Left ventricle myocardium inferior (tissue), 1 donor: ENCODE data around the gene CPPED1. TPM values are rescaled to one million over a fixed set of nuclear protein-coding genes. Genes with fewer than 3 reads are reported as not detected.
"Not testable (repeated sequence)": the region's sequence is repeated elsewhere in the genome, so short reads cannot be mapped to it uniquely, and the experiment has no call there.

Experiments used
- DNase-seq: peaks from one replicate; pipeline ENCODE4 v3.0.0-alpha.2; 2020
- H3K27ac ChIP-seq: fragments of 200-600 bp; replicated peaks from 2 replicates; pipeline ENCODE4 v1.8.0; 2021
- H3K27me3 ChIP-seq: fragments of 200-600 bp; 2 replicates; pipeline ENCODE4 v1.8.0; 2021; ENCODE audit warnings: low read depth
- H3K36me3 ChIP-seq: fragments of 200-600 bp; 2 replicates; pipeline ENCODE4 v1.8.0; 2021
- H3K4me1 ChIP-seq: fragments of 200-600 bp; 2 replicates; pipeline ENCODE4 v1.8.0; 2021
- H3K4me3 ChIP-seq: fragments of 200-600 bp; 2 replicates; pipeline ENCODE4 v1.8.0; 2021; ENCODE audit warnings: mild to moderate bottlenecking, moderate library complexity
- H3K9me3 ChIP-seq: fragments of 200-600 bp; replicated peaks from 2 replicates; pipeline ENCODE4 v1.8.0; 2021
- CTCF ChIP-seq: fragments of 200-600 bp; IDR thresholded peaks from 2 replicates; pipeline ENCODE4 v1.8.0; 2021; ENCODE audit warnings: antibody characterized with exemption, mild to moderate bottlenecking, borderline replicate concordance
- intact Hi-C: fragments of 100-400 bp; cut with micrococcal nuclease; formaldehyde crosslinking; loops from one replicate; pipeline ENCODE4 v1.11.0; 2022
- total RNA-seq: library from RNA; stranded (reverse); fragmentation: NEBNext Ultra II Directional; extraction: Animal tissue kit (Norgen Biotek cat#: 25700); gene quantifications from one replicate; pipeline ENCODE4 v1.2.1, GENCODE V29; 2021
- donor health status: DM: no; HTN: yes; CAD: no; lungs with severe emphysema.

CPPED1 gene
- total RNA-seq, 1 donor from 2014 or later, result 12.4 TPM

GRCh38 chr16:12794486-12795387, 8.9 kb downstream of the CPPED1 start:
- peak overlapping the region; percentile 64 for H3K27ac ChIP-seq
- no peaks in the 10 kb centered on the region for H3K36me3 ChIP-seq
- H3K27me3 ChIP-seq, result no peaks in the 10 kb centered on the region
- no peak overlapping the region for H3K4me3 ChIP-seq
- TF ChIP-seq CTCF, result no peak
- peak; percentile 70 for DNase-seq
- no peaks in the 10 kb centered on the region for H3K9me3 ChIP-seq
- H3K4me1 ChIP-seq, result peaks cover 9% of the 10 kb centered on the region
- intact Hi-C loops, result no loop called here

DNA sequence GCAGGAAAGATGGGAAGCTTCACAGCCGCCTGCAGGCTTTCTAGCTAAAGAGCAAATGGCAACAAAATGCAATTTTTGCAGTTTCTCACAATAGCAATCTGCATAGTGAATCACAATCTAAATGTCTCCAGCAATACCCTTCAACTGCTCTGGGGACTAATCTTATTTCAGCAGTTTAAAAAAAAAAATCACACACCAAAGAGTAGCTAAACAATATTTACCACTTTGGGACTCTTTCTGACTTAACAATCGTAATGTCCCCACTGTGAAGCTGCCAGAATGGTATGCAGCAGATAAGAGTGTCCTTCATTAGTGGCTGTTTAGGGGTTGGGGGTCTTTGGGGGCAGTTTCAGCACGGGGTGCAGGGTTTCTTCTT, 9.8 kb downstream of the CPPED1 start:
- Histone ChIP-seq H3K4me3 (no peak overlapping the region), H3K4me1 (peaks cover 9% of the 10 kb centered on the region), H3K9me3 (no peaks in the 10 kb centered on the region), H3K27ac (no peak overlapping the region), H3K36me3 (no peaks in the 10 kb centered on the region), H3K27me3 (no peaks in the 10 kb centered on the region)
- intact Hi-C loops, result no loop called here
- no peak for TF ChIP-seq CTCF
- no peak for DNase-seq

DNA sequence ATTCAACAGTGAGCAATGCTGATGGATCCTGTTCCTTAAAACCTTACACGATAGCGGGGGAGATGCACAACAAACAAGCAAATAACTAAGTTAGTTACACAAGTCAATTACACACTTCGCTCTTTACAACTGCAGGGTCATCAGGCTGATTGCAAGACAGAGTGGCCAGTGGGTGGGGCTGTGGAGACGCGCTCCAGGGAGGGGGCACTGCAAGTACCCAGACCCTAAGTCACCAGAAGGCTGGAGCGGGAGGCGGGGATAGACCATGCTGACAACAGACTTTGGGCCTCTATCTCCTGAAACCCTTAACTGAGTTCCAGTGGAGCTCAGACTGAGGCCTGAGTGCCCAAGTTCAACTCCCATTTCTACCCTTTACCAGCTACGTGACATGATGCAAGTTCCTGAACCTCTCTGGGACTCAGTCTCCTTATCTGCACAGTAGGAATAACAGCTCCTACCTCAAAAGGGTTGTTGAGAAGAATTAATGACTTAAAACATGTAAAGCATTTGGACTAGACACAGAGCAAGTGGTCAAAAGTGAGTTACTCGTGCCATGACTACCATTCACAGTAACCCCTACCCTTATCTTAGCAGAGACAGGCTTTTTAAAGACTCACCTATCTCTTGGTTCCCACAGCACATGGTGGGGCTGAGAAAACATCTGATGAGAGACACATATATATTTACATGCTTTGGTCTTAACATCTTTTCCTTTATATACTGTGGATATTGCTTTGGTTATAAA, 10.4 kb downstream of the CPPED1 start:
- Histone ChIP-seq H3K4me1 (peaks cover 9% of the 10 kb centered on the region), H3K36me3 (no peaks in the 10 kb centered on the region), H3K9me3 (no peaks in the 10 kb centered on the region), H3K27me3 (no peaks in the 10 kb centered on the region), H3K4me3 (no peak overlapping the region), H3K27ac (no peak overlapping the region)
- no peak for TF ChIP-seq CTCF
- intact Hi-C loops, result no loop called here
- DNase-seq, result no peak

GRCh38 chr16:12792528-12792927, 11.2 kb downstream of the CPPED1 start:
- H3K27me3 ChIP-seq, intact Hi-C loops, H3K36me3 ChIP-seq, H3K4me1 ChIP-seq, H3K4me3 ChIP-seq, H3K9me3 ChIP-seq, H3K27ac ChIP-seq, DNase-seq: not testable (repeated sequence)

DNA sequence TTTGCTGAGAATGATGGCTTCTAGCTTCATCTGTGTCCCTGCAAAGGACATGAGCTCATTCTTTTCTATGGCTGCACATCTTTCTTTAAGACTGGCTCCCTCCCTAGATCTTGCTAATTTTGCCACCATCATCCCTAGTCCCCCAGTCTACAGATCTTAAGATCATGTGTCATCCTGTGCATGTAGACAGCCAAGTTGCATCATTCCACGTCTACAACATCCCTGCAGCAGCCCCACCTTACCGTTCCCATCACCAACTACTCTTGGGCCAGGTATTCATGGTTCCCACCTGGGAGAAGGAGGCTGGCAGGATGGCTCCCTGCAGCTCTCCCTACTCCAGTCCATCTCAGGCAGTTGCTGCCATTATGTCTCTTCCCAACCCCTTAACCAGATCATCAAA, 12.3 kb downstream of the CPPED1 start:
- Histone ChIP-seq H3K36me3 (peaks cover 5% of the 10 kb centered on the region), H3K4me1 (peaks cover 9% of the 10 kb centered on the region), H3K27me3 (no peaks in the 10 kb centered on the region), H3K9me3 (peaks cover 7% of the 10 kb centered on the region), H3K27ac (no peak overlapping the region), H3K4me3 (no peak overlapping the region)
- DNase-seq, result no peak
- TF ChIP-seq CTCF, result no peak
- intact Hi-C loops, result no loop called here

GRCh38 chr16:12788758-12789157, 14.9 kb downstream of the CPPED1 start:
- Histone ChIP-seq H3K4me3 (no peak overlapping the region), H3K9me3 (peaks cover 22% of the 10 kb centered on the region), H3K36me3 (peaks cover 5% of the 10 kb centered on the region), H3K27me3 (no peaks in the 10 kb centered on the region), H3K4me1 (peaks cover 3% of the 10 kb centered on the region), H3K27ac (no peak overlapping the region)
- intact Hi-C loops, result no loop called here
- DNase-seq, result no peak
- TF ChIP-seq CTCF, result no peak
